Nephron progenitor cell (in vitro differentiated cells): ENCODE results near the gene TBCE.

Experiments used
- DNase-seq: peaks from one replicate; pipeline ENCODE4 v3.0.0; 2021
- H3K27ac Mint-ChIP-seq: 2 replicates; pipeline ENCODE4 v1.8.0; 2021; ENCODE audit warnings: mild to moderate bottlenecking, moderate library complexity, mixed read lengths
- H3K27me3 Mint-ChIP-seq: 2 replicates; pipeline ENCODE4 v1.8.0; 2021; ENCODE audit warnings: mild to moderate bottlenecking, low read depth, mixed read lengths; ENCODE audit not compliant: poor library complexity
- H3K36me3 Mint-ChIP-seq: 2 replicates; pipeline ENCODE4 v1.8.0; 2021; ENCODE audit warnings: low read depth, mixed read lengths
- H3K4me1 Mint-ChIP-seq: 2 replicates; pipeline ENCODE4 v1.8.0; 2021; ENCODE audit warnings: mixed read lengths
- H3K4me3 Mint-ChIP-seq: 2 replicates; pipeline ENCODE4 v1.8.0; 2021; ENCODE audit warnings: mild to moderate bottlenecking, moderate library complexity, mixed read lengths
- H3K9me3 Mint-ChIP-seq: 2 replicates; pipeline ENCODE4 v1.8.0; 2021; ENCODE audit warnings: mild to moderate bottlenecking, moderate library complexity, mixed read lengths
- CTCF ChIP-seq: fragments of 200-600 bp; sonication (generic); IDR thresholded peaks from 2 replicates; pipeline ENCODE4 v1.5.0; 2021; ENCODE audit warnings: antibody characterized with exemption

The TBCE gene

GRCh38 chr1:235404190-235404589 lies 37.0 kb downstream of the TBCE start:
- Mint-ChIP-seq H3K36me3 (peaks cover 32% of the 10 kb centered on the region), H3K4me1 (peaks cover 33% of the 10 kb centered on the region), H3K4me3 (no peak overlapping the region), H3K9me3 (no peaks in the 10 kb centered on the region), H3K27me3 (no peaks in the 10 kb centered on the region), H3K27ac (no peak overlapping the region)
- DNase-seq, result no peak
- no peak for TF ChIP-seq CTCF

- Mint-ChIP-seq H3K36me3 (peaks cover 17% of the 10 kb centered on the region), H3K4me3 (no peak overlapping the region), H3K27me3 (no peaks in the 10 kb centered on the region), H3K27ac (peak overlapping the region; percentile 95), H3K9me3 (no peaks in the 10 kb centered on the region), H3K4me1 (peaks cover 33% of the 10 kb centered on the region)
- no peak for DNase-seq
- no peak for TF ChIP-seq CTCF
Measured at GRCh38 chr1:235407419-235407818, 40.2 kb downstream of the TBCE start.

GRCh38 chr1:235408503-235408960 lies 41.3 kb downstream of the TBCE start:
- no peak for TF ChIP-seq CTCF
- peaks cover 31% of the 10 kb centered on the region for H3K4me1 Mint-ChIP-seq
- no peak for DNase-seq
- H3K36me3 Mint-ChIP-seq, result peaks cover 11% of the 10 kb centered on the region
- no peaks in the 10 kb centered on the region for H3K27me3 Mint-ChIP-seq
- no peaks in the 10 kb centered on the region for H3K9me3 Mint-ChIP-seq
- no peak overlapping the region for H3K4me3 Mint-ChIP-seq
- H3K27ac Mint-ChIP-seq, result peak overlapping the region; percentile 81

GRCh38 chr1:235409042-235409820 lies 42.0 kb downstream of the TBCE start:
- H3K27me3 Mint-ChIP-seq, result no peaks in the 10 kb centered on the region
- H3K36me3 Mint-ChIP-seq, result peaks cover 9% of the 10 kb centered on the region
- no peak for TF ChIP-seq CTCF
- peak overlapping the region; percentile 81 for H3K27ac Mint-ChIP-seq
- no peak overlapping the region for H3K4me3 Mint-ChIP-seq
- H3K4me1 Mint-ChIP-seq, result peaks cover 31% of the 10 kb centered on the region
- H3K9me3 Mint-ChIP-seq, result no peaks in the 10 kb centered on the region
- no peak for DNase-seq

- H3K27me3 Mint-ChIP-seq, result no peaks in the 10 kb centered on the region
- TF ChIP-seq CTCF, result no peak
- peaks cover 18% of the 10 kb centered on the region for H3K36me3 Mint-ChIP-seq
- no peak overlapping the region for H3K27ac Mint-ChIP-seq
- no peak for DNase-seq
- no peaks in the 10 kb centered on the region for H3K9me3 Mint-ChIP-seq
- H3K4me3 Mint-ChIP-seq, result no peak overlapping the region
- peaks cover 31% of the 10 kb centered on the region for H3K4me1 Mint-ChIP-seq
Measured at GRCh38 chr1:235410467-235410866, 43.2 kb downstream of the TBCE start.
